A673 (cell line): Measurements from ENCODE around the gene CFC1B. TPM values are rescaled to one million over a fixed set of nuclear protein-coding genes. Genes with fewer than 3 reads are reported as not detected.
"Not testable (repeated sequence)": the region's sequence is repeated elsewhere in the genome, so short reads cannot be mapped to it uniquely, and the experiment has no call there.

Experiments
- Bru-seq: library from RNA; stranded (reverse); fragments of 400-500 nt; gene quantifications from one replicate; lab custom pipeline; 2021; lab: Mats Ljungman, UMichigan
- BruChase-seq, 2 experiments: library from RNA; stranded (reverse); fragments of 400-500 nt; gene quantifications; one replicate each; lab custom pipeline; 2021; lab: Mats Ljungman, UMichigan
- BruUV-seq: library from RNA; stranded (reverse); fragments of 400-500 nt; replicated peaks from 2 replicates; lab custom pipeline; 2021; lab: Mats Ljungman, UMichigan
- CTCF ChIA-PET: fragments of 300-600 bp; sonication (Branson Sonifier 250); formaldehyde crosslinking; loops from one replicate; lab custom pipeline; 2022; ENCODE audit warnings: antibody characterized with exemption; lab: Charles Lee
- POLR2A ChIA-PET: fragments of 300-600 bp; sonication (Branson Sonifier 250); formaldehyde crosslinking; loops from one replicate; lab custom pipeline; 2022; ENCODE audit warnings: antibody characterized with exemption; ENCODE audit not compliant: low non-redundant PET; lab: Charles Lee
- DNase-seq: peaks from one replicate; pipeline ENCODE4 v3.0.0-alpha.2; 2015; ENCODE audit warnings: low spot score
- H3K27ac ChIP-seq: fragments of 200-600 bp; sonication (generic); 2 replicates; pipeline ENCODE4 v1.5.1; 2016; ENCODE audit warnings: mixed run types, low read depth, mild to moderate bottlenecking, mixed read lengths, antibody characterized with exemption, low read length; ENCODE audit not compliant: poor library complexity, severe bottlenecking
- H3K27me3 ChIP-seq: fragments of 200-600 bp; sonication (generic); replicated peaks from 2 replicates; pipeline ENCODE4 v1.6.1; 2017; ENCODE audit warnings: mixed run types, low read depth, mild to moderate bottlenecking, mixed read lengths, antibody characterized with exemption, low read length; ENCODE audit not compliant: insufficient read depth, poor library complexity
- H3K36me3 ChIP-seq: fragments of 200-600 bp; sonication (generic); 2 replicates; pipeline ENCODE4 v1.6.1; 2016; ENCODE audit warnings: mixed run types, mild to moderate bottlenecking, mixed read lengths, antibody characterized with exemption, low read length; ENCODE audit not compliant: insufficient read depth, poor library complexity, severe bottlenecking
- H3K4me1 ChIP-seq: fragments of 200-600 bp; sonication (generic); 2 replicates; pipeline ENCODE4 v1.6.1; 2017; ENCODE audit warnings: mixed run types, mild to moderate bottlenecking, mixed read lengths, antibody characterized with exemption, low read length; ENCODE audit not compliant: insufficient read depth, poor library complexity, severe bottlenecking
- H3K4me3 ChIP-seq: fragments of 200-600 bp; sonication (generic); 2 replicates; pipeline ENCODE4 v1.5.1; 2016; ENCODE audit warnings: low read depth, mixed run types, mild to moderate bottlenecking, mixed read lengths, low read length; ENCODE audit not compliant: poor library complexity, severe bottlenecking
- H3K9me3 ChIP-seq: fragments of 200-600 bp; sonication (generic); 2 replicates; pipeline ENCODE4 v1.6.1; 2016; ENCODE audit warnings: mixed run types, low read depth, mild to moderate bottlenecking, mixed read lengths, antibody characterized with exemption, low read length; ENCODE audit not compliant: poor library complexity, severe bottlenecking
- intact Hi-C: fragments of 100-400 bp; cut with micrococcal nuclease; formaldehyde crosslinking; loops from one replicate; pipeline ENCODE4 v1.10.0; 2022; ENCODE audit not compliant: unreplicated experiment
- long read RNA-seq: library from polyadenylated mRNA; stranded (forward); transcript quantifications from one replicate; pipeline ENCODE4 v2.0.0, GENCODE V29; 2022
- total RNA-seq: library from RNA; stranded (reverse); gene quantifications from 2 replicates; pipeline ENCODE4 v1.2.3, GENCODE V29; 2021

CFC1B gene
- total RNA-seq = not detected in 2 replicates
- not detected for Bru-seq, nascent RNA
- not detected for BruChase-seq, experiment 1, labeled RNA remaining after a 2-hour chase
- BruChase-seq, experiment 2, labeled RNA remaining after a 6-hour chase = not detected
- long read RNA-seq = 0 reads

- H3K36me3 ChIP-seq, H3K9me3 ChIP-seq, H3K4me3 ChIP-seq, POLR2A ChIA-PET, H3K27ac ChIP-seq, DNase-seq, intact Hi-C loops, CTCF ChIA-PET, H3K27me3 ChIP-seq, BruUV-seq, H3K4me1 ChIP-seq: not testable (repeated sequence)
Observed at GRCh38 chr2:130520992-130521391, at the start of gene CFC1B. Gene CFC1B, plus strand, starts transcription at chr2:130521222. Its CDS starts 263 bp downstream, at chr2:130521485.

DNA sequence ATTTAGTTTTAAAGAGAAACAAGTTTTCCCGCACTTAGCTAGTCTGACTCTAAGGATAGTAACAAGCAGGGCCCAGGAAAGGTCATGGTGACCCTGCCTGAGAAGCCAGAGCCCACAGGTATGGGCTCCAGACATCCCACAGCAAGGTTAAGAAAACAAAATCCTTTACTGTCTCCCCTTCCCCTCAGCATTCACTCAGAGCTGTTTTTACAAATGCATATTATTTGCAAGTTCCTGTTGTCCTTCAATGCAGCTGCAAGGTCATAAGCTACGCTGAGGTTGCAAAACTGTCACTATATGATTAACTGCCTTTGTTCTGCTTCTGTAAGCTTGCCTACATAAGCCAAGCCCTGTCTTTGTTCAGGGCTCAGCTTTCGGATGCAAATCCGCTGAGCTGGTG lies 29.9 kb upstream of the CFC1B start:
- H3K27me3 ChIP-seq, H3K27ac ChIP-seq, intact Hi-C loops, BruUV-seq, CTCF ChIA-PET, H3K4me3 ChIP-seq, POLR2A ChIA-PET, H3K4me1 ChIP-seq, DNase-seq, H3K9me3 ChIP-seq, H3K36me3 ChIP-seq: not testable (repeated sequence)

- intact Hi-C loops, H3K9me3 ChIP-seq, BruUV-seq: not testable (repeated sequence)
Observed at GRCh38 chr2:130509228-130509627, 11.8 kb upstream of the CFC1B start, which contains the start of gene POTEI. Gene POTEI, minus strand, starts transcription at chr2:130509328. Its CDS starts 93 bp downstream, at chr2:130509235.

DNA sequence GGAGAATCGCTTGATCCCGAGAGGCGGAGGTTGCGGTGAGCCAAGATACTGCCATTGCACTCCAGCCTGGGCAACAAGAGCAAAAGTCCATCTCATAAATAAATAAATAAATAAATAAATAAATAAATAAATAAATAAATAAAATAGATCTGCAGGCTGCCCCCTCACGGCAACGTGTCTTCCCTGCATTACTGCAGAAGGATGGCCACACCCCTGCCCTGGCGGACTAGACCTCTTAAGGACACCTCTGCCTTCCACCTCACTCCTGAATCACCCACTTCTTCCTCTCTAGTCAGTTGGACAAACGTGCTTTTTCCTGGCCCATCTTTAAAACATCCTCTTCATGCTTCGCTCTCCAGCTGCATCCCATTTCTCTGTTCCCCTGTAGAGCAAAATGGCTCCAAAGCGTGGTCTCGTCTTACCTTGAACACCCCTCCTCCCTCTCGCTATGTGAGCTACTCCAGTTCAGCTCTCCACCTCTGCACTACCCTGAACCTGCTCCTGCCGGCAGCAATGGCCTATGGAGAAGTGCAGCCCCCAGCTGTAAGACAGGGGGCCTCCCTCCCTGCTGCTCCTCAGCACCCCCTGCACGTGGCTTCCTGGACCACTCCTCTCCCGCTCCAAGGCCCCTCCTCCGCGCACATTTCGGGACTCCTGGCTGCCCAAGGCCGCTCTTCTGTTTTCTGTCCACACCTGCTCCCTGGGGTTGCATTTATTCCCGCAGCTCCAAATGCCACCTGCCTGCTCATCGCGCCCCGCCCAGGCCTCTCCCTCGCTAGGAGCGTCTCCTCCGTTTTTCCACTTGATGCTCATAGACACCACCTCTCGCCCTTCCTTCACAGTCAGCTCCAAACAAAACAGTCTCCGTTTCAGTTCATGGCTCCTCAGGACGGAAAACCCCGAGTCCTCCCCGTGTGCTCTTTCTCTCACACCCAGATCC lies 9.9 kb upstream of the CFC1B start:
- H3K4me3 ChIP-seq, H3K27me3 ChIP-seq, POLR2A ChIA-PET, H3K4me1 ChIP-seq, H3K27ac ChIP-seq, CTCF ChIA-PET, intact Hi-C loops, BruUV-seq, DNase-seq, H3K9me3 ChIP-seq, H3K36me3 ChIP-seq: not testable (repeated sequence)

More at GRCh38 chr2:130509228-130509627, 11.8 kb upstream of the CFC1B start, which contains the start of gene POTEI:
- POLR2A ChIA-PET, H3K27me3 ChIP-seq, CTCF ChIA-PET, DNase-seq, H3K36me3 ChIP-seq, H3K27ac ChIP-seq, H3K4me1 ChIP-seq, H3K4me3 ChIP-seq: not testable (repeated sequence)

DNA sequence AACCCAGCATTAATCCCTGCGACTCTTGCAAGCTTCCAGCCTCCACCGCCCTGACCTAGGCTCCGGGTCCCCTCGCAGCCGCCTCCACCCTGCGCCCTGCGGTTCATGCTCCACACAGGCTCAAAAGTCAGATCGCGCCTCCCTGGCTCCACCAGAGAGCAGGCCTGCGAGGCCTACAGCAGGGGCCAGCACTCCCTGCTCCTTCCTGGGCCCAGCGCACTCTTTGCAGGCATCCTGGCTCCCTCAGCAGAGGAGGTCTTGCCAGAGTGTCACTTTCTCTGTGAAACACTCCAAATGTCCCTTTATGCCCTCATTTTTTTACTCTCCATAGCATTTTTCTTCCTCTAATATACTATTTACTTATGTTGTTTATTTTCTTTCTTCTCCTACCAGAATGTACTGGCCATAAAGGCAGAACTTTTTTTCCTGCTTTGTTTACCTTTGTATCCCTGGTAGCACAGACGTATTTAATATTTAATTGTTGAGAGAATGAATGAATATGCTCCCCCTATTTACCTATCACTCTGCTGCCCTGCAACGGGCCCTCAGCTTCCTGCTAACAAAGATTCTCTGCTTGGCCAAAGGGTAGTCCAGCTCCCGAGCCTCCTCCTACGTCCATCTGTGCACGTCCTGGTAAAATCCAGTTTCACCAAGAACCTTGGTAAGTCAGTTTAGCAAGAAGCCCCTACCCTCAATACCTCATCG lies 9.1 kb upstream of the CFC1B start:
- H3K4me1 ChIP-seq, intact Hi-C loops, CTCF ChIA-PET, H3K27ac ChIP-seq, DNase-seq, BruUV-seq, H3K27me3 ChIP-seq, H3K36me3 ChIP-seq, H3K4me3 ChIP-seq, POLR2A ChIA-PET, H3K9me3 ChIP-seq: not testable (repeated sequence)

DNA sequence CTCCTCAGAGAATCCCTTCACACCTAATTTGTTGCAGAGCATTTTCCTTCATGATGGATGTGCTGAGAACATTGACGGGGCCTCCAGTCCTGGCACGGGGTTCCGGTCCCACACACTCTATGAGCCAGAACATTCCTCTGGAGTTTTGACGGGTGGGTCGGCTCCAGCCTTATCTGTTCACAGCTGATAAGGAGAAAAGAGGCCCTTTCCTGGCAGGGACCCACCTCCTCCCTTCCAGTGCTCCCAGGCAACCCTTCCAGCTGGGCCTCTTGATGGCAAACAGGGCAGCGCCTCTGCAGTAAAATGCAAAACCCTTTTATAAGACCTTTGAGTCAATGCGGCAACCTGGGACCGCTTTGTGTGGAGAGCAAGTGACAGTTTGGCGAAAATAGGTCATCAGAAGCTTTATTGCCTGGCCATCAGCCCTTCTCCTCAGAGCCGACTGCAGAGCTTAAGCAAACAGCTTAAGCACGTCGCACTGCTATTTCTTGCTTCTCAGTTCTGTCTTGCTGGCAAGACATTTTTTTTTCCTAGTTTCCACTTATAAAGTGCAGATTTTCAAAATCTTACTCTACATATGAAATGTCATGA lies 2.4 kb upstream of the CFC1B start:
- CTCF ChIA-PET, H3K4me3 ChIP-seq, H3K27ac ChIP-seq, H3K27me3 ChIP-seq, DNase-seq, H3K36me3 ChIP-seq, POLR2A ChIA-PET, H3K4me1 ChIP-seq, intact Hi-C loops, BruUV-seq, H3K9me3 ChIP-seq: not testable (repeated sequence)

DNA sequence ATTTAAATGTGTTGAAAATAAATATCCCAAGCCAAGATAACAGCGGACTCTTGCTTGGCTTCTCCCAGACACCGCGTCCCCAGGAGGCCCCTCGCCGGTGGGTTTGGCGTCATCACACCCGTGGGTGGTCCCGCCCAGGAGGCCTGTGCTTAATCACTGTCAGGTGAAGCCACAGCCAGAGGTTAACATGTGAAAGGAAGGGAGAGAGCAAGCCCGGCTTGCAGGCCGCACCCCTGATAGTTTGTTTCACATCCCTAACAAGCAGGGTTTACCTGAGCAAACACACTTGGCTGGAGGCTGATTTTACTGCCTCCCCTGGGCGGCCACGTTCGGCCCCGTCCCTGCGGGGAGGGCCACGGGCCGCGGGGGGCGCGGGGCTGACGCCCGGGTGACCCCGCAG lies 1.4 kb downstream of the CFC1B start:
- intact Hi-C loops, BruUV-seq: not testable (repeated sequence)

More for the DNA sequence above, 1.4 kb downstream of the CFC1B start:
- H3K9me3 ChIP-seq, DNase-seq, H3K4me1 ChIP-seq, POLR2A ChIA-PET, H3K36me3 ChIP-seq, H3K4me3 ChIP-seq, H3K27me3 ChIP-seq, CTCF ChIA-PET, H3K27ac ChIP-seq: not testable (repeated sequence)
